HEK293 (cell line): Measurements from ENCODE around the gene NUDT21.

ENCODE experiments used
- BCL11A ChIP-seq: fragments of 450-650 bp; formaldehyde crosslinking; IDR thresholded peaks from 2 replicates; pipeline ENCODE4 v1.5.1; 2016; ENCODE audit warnings: low read depth, missing biosample characterization, missing genetic modification characterization
- EGR2 ChIP-seq: fragments of 450-650 bp; formaldehyde crosslinking; IDR thresholded peaks from 2 replicates; pipeline ENCODE4 v1.5.1; 2016; ENCODE audit warnings: low read depth, missing biosample characterization, missing genetic modification characterization
- FEZF1 ChIP-seq: fragments of 450-650 bp; formaldehyde crosslinking; IDR thresholded peaks from 2 replicates; pipeline ENCODE4 v1.5.1; 2016; ENCODE audit warnings: missing biosample characterization, missing genetic modification characterization
- HOXD13 ChIP-seq: sonication (generic); formaldehyde crosslinking; IDR thresholded peaks from 2 replicates; pipeline ENCODE4 v1.8.0; 2022; ENCODE audit warnings: missing genetic modification reagents, borderline replicate concordance
- KLF16 ChIP-seq: fragments of 450-650 bp; formaldehyde crosslinking; IDR thresholded peaks from 2 replicates; pipeline ENCODE4 v1.5.1; 2017; ENCODE audit warnings: missing biosample characterization, missing genetic modification characterization
- KLF8 ChIP-seq: fragments of 450-650 bp; formaldehyde crosslinking; IDR thresholded peaks from 2 replicates; pipeline ENCODE4 v1.5.1; 2016; ENCODE audit warnings: missing biosample characterization, missing genetic modification characterization
- MEIS1 ChIP-seq: sonication (generic); formaldehyde crosslinking; IDR thresholded peaks from 2 replicates; pipeline ENCODE4 v1.8.1; 2022; ENCODE audit warnings: missing genetic modification reagents, mild to moderate bottlenecking, borderline replicate concordance
- SCRT2 ChIP-seq: fragments of 450-650 bp; formaldehyde crosslinking; IDR thresholded peaks from 2 replicates; pipeline ENCODE4 v1.5.1; 2016; ENCODE audit warnings: missing biosample characterization, missing genetic modification characterization
- SETDB1 ChIP-seq: IDR thresholded peaks from one replicate; pipeline ENCODE4 v1.6.1; 2017; ENCODE audit warnings: mild to moderate bottlenecking, low read length, moderate library complexity, mixed read lengths; ENCODE audit not compliant: insufficient read length
- ZBTB1 ChIP-seq: fragments of 450-650 bp; formaldehyde crosslinking; IDR thresholded peaks from 2 replicates; pipeline ENCODE4 v1.5.1; 2016; ENCODE audit warnings: missing biosample characterization, missing genetic modification characterization
- ZIC2 ChIP-seq: fragments of 450-650 bp; formaldehyde crosslinking; IDR thresholded peaks from 2 replicates; pipeline ENCODE4 v1.5.1; 2016; ENCODE audit warnings: missing biosample characterization, missing genetic modification characterization
- ZNF121 ChIP-seq: fragments of 450-650 bp; formaldehyde crosslinking; IDR thresholded peaks from 2 replicates; pipeline ENCODE4 v1.5.1; 2016; ENCODE audit warnings: missing biosample characterization, missing genetic modification characterization
- ZNF138 ChIP-seq: fragments of 450-650 bp; formaldehyde crosslinking; IDR thresholded peaks from 2 replicates; pipeline ENCODE4 v1.5.1; 2016; ENCODE audit warnings: missing biosample characterization, missing genetic modification characterization, borderline replicate concordance
- ZNF311 ChIP-seq: fragments of 450-650 bp; formaldehyde crosslinking; IDR thresholded peaks from 2 replicates; pipeline ENCODE4 v1.5.1; 2017; ENCODE audit warnings: missing biosample characterization, missing genetic modification characterization, borderline replicate concordance
- ZNF513 ChIP-seq: fragments of 450-650 bp; IDR thresholded peaks from 2 replicates; pipeline ENCODE4 v1.5.1; 2018; ENCODE audit warnings: missing biosample characterization, missing genetic modification characterization
- ZNF645 ChIP-seq: fragments of 450-650 bp; formaldehyde crosslinking; IDR thresholded peaks from 2 replicates; pipeline ENCODE4; 2016; ENCODE audit warnings: missing biosample characterization, missing genetic modification characterization
- ZNF704 ChIP-seq: fragments of 450-650 bp; formaldehyde crosslinking; IDR thresholded peaks from 2 replicates; pipeline ENCODE4 v1.5.1; 2016; ENCODE audit warnings: missing biosample characterization, missing genetic modification characterization
- ZNF76 ChIP-seq: fragments of 450-650 bp; formaldehyde crosslinking; IDR thresholded peaks from 2 replicates; pipeline ENCODE4; 2016; ENCODE audit warnings: low read depth, missing biosample characterization, missing genetic modification characterization, borderline replicate concordance
- ZNF843 ChIP-seq: fragments of 450-650 bp; formaldehyde crosslinking; IDR thresholded peaks from 2 replicates; pipeline ENCODE4 v1.5.1; 2016; ENCODE audit warnings: missing biosample characterization, missing genetic modification characterization
- TF ChIP-seq, protein P1 (sequence below): fragments of 450-650 bp; formaldehyde crosslinking; conservative IDR thresholded peaks from 2 replicates; pipeline ENCODE4 v1.5.1; 2016; ENCODE audit warnings: low read depth, missing biosample characterization, missing genetic modification characterization
- TF ChIP-seq, protein P2 (sequence below): fragments of 450-650 bp; formaldehyde crosslinking; IDR thresholded peaks from 2 replicates; pipeline ENCODE4 v1.5.0; 2017; ENCODE audit warnings: missing biosample characterization, missing genetic modification characterization, borderline replicate concordance
- TF ChIP-seq, protein P3 (sequence below): fragments of 450-650 bp; formaldehyde crosslinking; IDR thresholded peaks from 2 replicates; pipeline ENCODE4 v1.5.1; 2016; ENCODE audit warnings: missing biosample characterization, missing genetic modification characterization

NUDT21 gene

DNA sequence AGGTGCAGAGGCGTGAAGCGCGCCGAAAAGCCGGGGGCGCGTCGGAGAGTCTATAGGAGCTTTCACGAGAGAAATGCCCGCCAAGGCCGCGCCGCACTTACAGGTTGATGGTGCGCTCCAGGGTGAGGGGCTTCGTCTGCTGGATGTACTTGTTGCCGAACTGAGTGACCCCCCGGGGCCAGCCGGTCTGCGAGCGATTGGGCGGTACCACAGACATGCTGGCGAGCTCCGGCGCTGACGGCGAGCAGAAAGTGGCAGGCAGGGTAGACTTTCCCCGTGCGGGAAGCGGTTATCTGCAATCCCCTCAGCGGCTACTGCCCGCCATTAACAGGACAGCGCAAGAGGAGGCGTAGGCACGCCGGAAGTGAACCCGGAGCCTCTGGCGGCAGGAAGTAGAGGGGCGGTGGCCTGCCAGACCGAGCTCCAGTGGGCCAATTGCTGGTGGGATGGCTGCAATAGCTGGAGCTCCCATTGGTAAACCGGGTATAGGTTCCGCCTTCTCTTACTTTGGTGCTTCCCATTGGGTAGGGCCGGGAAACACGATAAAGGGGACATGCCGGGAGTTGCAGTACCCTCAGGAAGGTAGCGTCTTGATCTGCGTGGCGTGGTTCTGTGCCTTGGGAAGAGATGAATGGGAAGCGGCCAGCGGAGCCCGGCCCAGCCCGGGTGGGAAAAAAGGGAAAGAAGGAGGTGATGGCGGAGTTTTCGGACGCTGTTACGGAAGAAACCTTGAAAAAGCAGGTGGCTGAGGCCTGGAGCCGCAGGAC is at the start of gene NUDT21, which contains the start of gene OGFOD1 (continued):
- TF ChIP-seq ZNF645: no peak
- TF ChIP-seq MEIS1 (CRISPR knock-in tag): no peak
- no peak for TF ChIP-seq ZNF513
- TF ChIP-seq ZNF704 (tag by site-specific recombination): no peak
- no peak for TF ChIP-seq HOXD13 (CRISPR knock-in tag)
- TF ChIP-seq EGR2 (tag by site-specific recombination): peak; percentile 80
- TF ChIP-seq ZNF311: no peak
- no peak for TF ChIP-seq FEZF1 (tag by site-specific recombination)
- TF ChIP-seq KLF8: no peak
- peak; percentile 52 for TF ChIP-seq KLF16 (tag by site-specific recombination)
- TF ChIP-seq ZBTB1 (tag by site-specific recombination): no peak
- no peak for TF ChIP-seq ZIC2 (tag by site-specific recombination)
- TF ChIP-seq ZNF138 (tag by site-specific recombination): no peak
- TF ChIP-seq, protein P1, sequence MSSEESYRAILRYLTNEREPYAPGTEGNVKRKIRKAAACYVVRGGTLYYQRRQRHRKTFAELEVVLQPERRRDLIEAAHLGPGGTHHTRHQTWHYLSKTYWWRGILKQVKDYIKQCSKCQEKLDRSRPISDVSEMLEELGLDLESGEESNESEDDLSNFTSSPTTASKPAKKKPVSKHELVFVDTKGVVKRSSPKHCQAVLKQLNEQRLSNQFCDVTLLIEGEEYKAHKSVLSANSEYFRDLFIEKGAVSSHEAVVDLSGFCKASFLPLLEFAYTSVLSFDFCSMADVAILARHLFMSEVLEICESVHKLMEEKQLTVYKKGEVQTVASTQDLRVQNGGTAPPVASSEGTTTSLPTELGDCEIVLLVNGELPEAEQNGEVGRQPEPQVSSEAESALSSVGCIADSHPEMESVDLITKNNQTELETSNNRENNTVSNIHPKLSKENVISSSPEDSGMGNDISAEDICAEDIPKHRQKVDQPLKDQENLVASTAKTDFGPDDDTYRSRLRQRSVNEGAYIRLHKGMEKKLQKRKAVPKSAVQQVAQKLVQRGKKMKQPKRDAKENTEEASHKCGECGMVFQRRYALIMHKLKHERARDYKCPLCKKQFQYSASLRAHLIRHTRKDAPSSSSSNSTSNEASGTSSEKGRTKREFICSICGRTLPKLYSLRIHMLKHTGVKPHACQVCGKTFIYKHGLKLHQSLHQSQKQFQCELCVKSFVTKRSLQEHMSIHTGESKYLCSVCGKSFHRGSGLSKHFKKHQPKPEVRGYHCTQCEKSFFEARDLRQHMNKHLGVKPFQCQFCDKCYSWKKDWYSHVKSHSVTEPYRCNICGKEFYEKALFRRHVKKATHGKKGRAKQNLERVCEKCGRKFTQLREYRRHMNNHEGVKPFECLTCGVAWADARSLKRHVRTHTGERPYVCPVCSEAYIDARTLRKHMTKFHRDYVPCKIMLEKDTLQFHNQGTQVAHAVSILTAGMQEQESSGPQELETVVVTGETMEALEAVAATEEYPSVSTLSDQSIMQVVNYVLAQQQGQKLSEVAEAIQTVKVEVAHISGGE (tag by site-specific recombination): peak; percentile 78
- TF ChIP-seq ZNF843 (tag by site-specific recombination): peak; percentile 7
- no peak for TF ChIP-seq BCL11A (tag by site-specific recombination)
- peak; percentile 48; the same call in 1 of the 2 replicates for TF ChIP-seq ZNF76 (tag by site-specific recombination)
- TF ChIP-seq, protein P2, sequence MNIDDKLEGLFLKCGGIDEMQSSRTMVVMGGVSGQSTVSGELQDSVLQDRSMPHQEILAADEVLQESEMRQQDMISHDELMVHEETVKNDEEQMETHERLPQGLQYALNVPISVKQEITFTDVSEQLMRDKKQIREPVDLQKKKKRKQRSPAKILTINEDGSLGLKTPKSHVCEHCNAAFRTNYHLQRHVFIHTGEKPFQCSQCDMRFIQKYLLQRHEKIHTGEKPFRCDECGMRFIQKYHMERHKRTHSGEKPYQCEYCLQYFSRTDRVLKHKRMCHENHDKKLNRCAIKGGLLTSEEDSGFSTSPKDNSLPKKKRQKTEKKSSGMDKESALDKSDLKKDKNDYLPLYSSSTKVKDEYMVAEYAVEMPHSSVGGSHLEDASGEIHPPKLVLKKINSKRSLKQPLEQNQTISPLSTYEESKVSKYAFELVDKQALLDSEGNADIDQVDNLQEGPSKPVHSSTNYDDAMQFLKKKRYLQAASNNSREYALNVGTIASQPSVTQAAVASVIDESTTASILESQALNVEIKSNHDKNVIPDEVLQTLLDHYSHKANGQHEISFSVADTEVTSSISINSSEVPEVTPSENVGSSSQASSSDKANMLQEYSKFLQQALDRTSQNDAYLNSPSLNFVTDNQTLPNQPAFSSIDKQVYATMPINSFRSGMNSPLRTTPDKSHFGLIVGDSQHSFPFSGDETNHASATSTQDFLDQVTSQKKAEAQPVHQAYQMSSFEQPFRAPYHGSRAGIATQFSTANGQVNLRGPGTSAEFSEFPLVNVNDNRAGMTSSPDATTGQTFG: no peak
- peak; percentile 99 for TF ChIP-seq SCRT2
- TF ChIP-seq SETDB1: no peak
- no peak for TF ChIP-seq ZNF121 (tag by site-specific recombination)
- TF ChIP-seq, protein P3, sequence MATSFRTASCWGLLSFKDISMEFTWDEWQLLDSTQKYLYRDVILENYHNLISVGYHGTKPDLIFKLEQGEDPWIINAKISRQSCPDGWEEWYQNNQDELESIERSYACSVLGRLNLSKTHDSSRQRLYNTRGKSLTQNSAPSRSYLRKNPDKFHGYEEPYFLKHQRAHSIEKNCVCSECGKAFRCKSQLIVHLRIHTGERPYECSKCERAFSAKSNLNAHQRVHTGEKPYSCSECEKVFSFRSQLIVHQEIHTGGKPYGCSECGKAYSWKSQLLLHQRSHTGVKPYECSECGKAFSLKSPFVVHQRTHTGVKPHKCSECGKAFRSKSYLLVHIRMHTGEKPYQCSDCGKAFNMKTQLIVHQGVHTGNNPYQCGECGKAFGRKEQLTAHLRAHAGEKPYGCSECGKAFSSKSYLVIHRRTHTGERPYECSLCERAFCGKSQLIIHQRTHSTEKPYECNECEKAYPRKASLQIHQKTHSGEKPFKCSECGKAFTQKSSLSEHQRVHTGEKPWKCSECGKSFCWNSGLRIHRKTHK (tag by site-specific recombination): no peak
